ENCODE data around the gene MEGF9. TPM values are rescaled to one million over a fixed set of nuclear protein-coding genes. Genes with fewer than 3 reads are reported as not detected.
"Not testable (repeated sequence)": the region's sequence is repeated elsewhere in the genome, so short reads cannot be mapped to it uniquely, and the experiment has no call there.

MEGF9 gene
- total RNA-seq, 2 donors from 2014 or later: 18.4 to 19.9 TPM

- DNase-seq (ENCODE audit: low spot score); intact Hi-C loops (cut with DNase I): not testable (repeated sequence)
Measured at GRCh38 chr9:120640874-120641273, 73.4 kb downstream of the MEGF9 start.

GRCh38 chr9:120640380-120640779 is 73.9 kb downstream of the MEGF9 start:
- intact Hi-C loops (cut with DNase I): no loop called here

GRCh38 chr9:120637919-120638318 is 76.4 kb downstream of the MEGF9 start:
- intact Hi-C loops (cut with DNase I): no loop called here
- DNase-seq (ENCODE audit: low spot score): no peak

More at GRCh38 chr9:120640380-120640779, 73.9 kb downstream of the MEGF9 start:
- no peak for DNase-seq (ENCODE audit: low spot score)

GRCh38 chr9:120636194-120636957 is 77.9 kb downstream of the MEGF9 start:
- no peak for DNase-seq (ENCODE audit: low spot score)
- intact Hi-C loops (cut with DNase I): no loop called here

GRCh38 chr9:120635011-120635410 is 79.3 kb downstream of the MEGF9 start:
- intact Hi-C loops (cut with DNase I): no loop called here
- no peak for DNase-seq (ENCODE audit: low spot score)

GRCh38 chr9:120630333-120630732 is 83.9 kb downstream of the MEGF9 start:
- no peak for DNase-seq (ENCODE audit: low spot score)
- intact Hi-C loops (cut with DNase I): no loop called here

- DNase-seq (ENCODE audit: low spot score); intact Hi-C loops (cut with DNase I): not testable (repeated sequence)
Measured at GRCh38 chr9:120628925-120629497, 85.3 kb downstream of the MEGF9 start.

- DNase-seq (ENCODE audit: low spot score): no peak
- intact Hi-C loops (cut with DNase I): no loop called here
Measured at GRCh38 chr9:120628207-120628924, 85.9 kb downstream of the MEGF9 start.

GRCh38 chr9:120627073-120627472 is 87.2 kb downstream of the MEGF9 start:
- intact Hi-C loops (cut with DNase I): no loop called here
- no peak for DNase-seq (ENCODE audit: low spot score)

GRCh38 chr9:120626512-120626911 is 87.8 kb downstream of the MEGF9 start:
- intact Hi-C loops (cut with DNase I): no loop called here
- DNase-seq (ENCODE audit: low spot score): no peak

- no peak for DNase-seq (ENCODE audit: low spot score)
- intact Hi-C loops (cut with DNase I): no loop called here
Measured at GRCh38 chr9:120625222-120625621, 89.0 kb downstream of the MEGF9 start.

- DNase-seq (ENCODE audit: low spot score): no peak
- intact Hi-C loops (cut with DNase I): no loop called here
Measured at GRCh38 chr9:120622790-120623189, 91.5 kb downstream of the MEGF9 start.

- intact Hi-C loops (cut with DNase I): no loop called here
- DNase-seq (ENCODE audit: low spot score): no peak
Measured at GRCh38 chr9:120621941-120622340, 92.3 kb downstream of the MEGF9 start.

GRCh38 chr9:120619751-120620655 is 94.3 kb downstream of the MEGF9 start:
- DNase-seq (ENCODE audit: low spot score): no peak
- intact Hi-C loops (cut with DNase I): no loop called here

GRCh38 chr9:120616966-120617935 is 97.0 kb downstream of the MEGF9 start:
- DNase-seq (ENCODE audit: low spot score): no peak
- intact Hi-C loops (cut with DNase I): no loop called here

- intact Hi-C loops (cut with DNase I): no loop called here
- DNase-seq (ENCODE audit: low spot score): no peak
Measured at GRCh38 chr9:120612218-120612617, 102.1 kb downstream of the MEGF9 start.

GRCh38 chr9:120611690-120612068 is 102.6 kb downstream of the MEGF9 start:
- no peak for DNase-seq (ENCODE audit: low spot score)
- intact Hi-C loops (cut with DNase I): no loop called here

- no peak for DNase-seq (ENCODE audit: low spot score)
- intact Hi-C loops (cut with DNase I): no loop called here
Measured at GRCh38 chr9:120610975-120611689, 103.1 kb downstream of the MEGF9 start.
